ENCODE data around the gene ARL4A.
"Not testable (repeated sequence)": the region's sequence is repeated elsewhere in the genome, so short reads cannot be mapped to it uniquely, and the experiment has no call there.

ARL4A gene

DNA sequence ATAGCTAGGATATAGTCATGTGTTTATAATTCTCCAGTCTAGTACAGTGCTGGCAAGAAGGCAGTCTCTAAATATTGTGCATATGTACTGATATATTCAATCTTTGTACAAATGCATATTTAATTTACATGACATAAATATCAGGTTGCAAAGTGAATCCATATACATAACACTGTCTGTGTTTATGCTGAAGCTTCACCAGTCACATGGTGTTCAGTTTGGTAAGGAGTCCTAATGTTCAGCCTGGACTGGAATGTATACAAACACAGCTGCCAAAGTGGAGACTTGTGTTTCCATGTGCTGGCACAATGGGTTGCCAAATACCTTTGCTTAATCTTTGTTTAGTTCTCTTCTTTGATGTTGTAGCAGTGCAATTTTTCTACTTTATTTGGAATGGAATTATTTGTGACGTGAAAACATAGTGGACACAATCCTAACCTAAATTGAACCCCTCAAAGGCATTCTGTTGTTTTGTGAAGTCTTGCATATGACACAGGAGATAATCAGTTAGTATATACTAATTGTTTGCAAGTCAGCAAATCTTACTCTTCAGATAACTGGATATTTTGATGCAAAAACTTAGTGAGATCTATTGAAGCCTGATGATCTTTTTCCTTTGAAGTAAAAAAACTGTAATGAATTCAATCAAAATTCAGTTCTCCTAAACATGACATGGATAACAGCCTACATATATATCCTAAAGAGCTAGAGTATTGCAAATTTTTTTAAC lies 17.3 kb upstream of the ARL4A start:
- DNase-seq = peak; percentile 30 to 35

DNA sequence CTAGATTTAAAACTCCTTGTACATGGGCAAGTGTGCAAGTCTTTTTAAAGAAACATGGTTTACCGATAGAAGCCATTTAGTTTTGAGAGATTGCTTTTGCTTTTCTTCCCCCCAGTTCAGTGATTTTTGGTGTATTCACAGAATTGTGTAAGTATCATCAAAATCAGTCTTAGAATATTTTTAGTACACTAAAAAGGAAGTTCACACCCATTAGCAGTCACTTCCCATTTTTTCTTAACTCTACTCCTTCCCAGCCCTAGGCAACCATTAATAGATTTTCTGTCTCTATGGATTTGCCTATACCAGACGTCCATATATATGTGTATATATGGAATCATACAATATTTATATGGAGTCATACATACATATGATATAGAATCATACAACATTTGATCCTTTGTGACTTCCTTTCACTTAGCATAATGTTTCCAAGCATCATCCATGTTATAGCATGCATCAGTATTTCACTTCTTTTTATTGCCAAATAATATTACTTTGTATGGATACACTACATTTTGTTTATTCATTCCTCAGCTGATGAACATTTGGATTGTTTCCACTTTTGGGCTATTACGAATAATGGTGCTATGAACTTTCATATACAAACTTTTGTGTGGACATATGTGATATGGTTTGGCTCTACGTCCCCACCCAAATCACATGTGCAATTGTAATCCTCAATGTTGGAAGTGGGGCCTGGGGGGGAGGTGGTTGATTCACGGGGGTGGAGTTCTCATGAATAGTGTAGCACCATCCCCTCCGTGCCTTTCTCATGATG lies 16.5 kb upstream of the ARL4A start:
- DNase-seq = peak; percentile 35 to 81

GRCh38 chr7:12673436-12673835 lies 14.0 kb upstream of the ARL4A start:
- DNase-seq = not testable (repeated sequence)

DNA sequence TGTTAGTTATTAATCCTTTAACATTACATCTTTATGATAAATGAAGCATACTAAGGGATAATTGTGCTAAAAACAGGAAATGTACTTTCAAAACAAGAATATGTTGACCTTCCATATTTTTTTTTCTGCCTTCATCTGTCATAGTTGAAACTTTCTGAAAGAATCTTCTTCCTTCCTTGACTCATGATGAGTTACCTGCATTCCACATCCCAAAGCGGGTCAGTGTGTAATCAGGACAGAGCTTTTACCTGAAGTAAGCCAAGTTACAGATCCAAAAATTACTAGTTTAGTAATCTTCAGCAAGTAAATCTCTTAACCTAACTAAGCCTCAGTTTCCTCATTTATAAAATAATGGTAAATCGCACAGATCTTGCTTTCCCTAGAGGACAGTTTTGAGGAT lies 13.4 kb upstream of the ARL4A start:
- no peak for DNase-seq

- DNase-seq = peak; percentile 70 to 75
Observed at GRCh38 chr7:12674861-12675260, 12.6 kb upstream of the ARL4A start.

- no peak for DNase-seq
Observed at GRCh38 chr7:12683678-12684585, 3.5 kb upstream of the ARL4A start.

DNA sequence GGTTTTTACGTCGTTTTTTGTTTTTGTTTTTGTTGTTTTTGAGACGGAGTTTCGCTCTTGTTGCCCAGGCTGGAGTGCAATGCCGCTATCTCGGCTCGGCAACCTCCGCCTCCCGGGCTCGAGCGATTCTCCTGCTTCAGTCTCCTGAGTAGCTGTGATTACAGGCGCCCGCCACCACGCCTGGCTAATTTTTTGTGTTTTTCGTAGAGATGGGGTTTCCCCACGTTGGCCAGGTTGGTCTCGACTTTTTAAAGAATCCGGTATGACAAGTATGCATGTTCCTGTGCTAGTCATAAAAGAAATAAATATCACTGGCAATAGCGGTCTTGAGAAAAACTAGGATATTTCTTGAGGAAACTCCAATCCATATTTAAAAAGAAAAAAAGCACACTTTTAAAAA lies 2.7 kb upstream of the ARL4A start:
- DNase-seq = no peak

DNA sequence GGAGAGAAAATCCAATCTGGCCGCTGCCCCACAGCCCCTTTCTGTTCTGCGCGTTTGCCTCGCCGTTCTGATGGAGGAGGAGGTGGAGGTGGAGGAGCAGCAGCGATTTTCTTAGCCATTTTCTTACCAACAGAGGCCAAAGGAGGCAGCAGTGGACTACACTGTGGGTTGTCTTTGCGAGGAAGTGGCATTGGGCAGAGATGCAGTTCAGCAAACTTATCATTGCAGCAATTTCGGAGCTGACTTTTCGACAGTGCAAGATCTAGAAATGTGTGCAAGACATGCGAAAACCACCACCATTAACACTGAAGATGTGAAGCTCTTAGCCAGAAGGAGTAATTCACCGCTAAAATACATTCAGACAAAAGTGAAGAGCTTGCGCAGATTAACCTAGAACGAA lies 1.9 kb upstream of the ARL4A start:
- peak; percentile 43 to 59 for DNase-seq

- DNase-seq = peak; percentile 96 to 97
Observed at GRCh38 chr7:12686234-12686890, 1.1 kb upstream of the ARL4A start.

GRCh38 chr7:12687718-12688171 lies 312 bp downstream of the ARL4A start:
- no peak for DNase-seq

- DNase-seq = peak in 1 of 2 donors; percentile 42
Observed at GRCh38 chr7:12688485-12689170, 1.2 kb downstream of the ARL4A start.

GRCh38 chr7:12689451-12689850 lies 2.0 kb downstream of the ARL4A start:
- DNase-seq = no peak

DNA sequence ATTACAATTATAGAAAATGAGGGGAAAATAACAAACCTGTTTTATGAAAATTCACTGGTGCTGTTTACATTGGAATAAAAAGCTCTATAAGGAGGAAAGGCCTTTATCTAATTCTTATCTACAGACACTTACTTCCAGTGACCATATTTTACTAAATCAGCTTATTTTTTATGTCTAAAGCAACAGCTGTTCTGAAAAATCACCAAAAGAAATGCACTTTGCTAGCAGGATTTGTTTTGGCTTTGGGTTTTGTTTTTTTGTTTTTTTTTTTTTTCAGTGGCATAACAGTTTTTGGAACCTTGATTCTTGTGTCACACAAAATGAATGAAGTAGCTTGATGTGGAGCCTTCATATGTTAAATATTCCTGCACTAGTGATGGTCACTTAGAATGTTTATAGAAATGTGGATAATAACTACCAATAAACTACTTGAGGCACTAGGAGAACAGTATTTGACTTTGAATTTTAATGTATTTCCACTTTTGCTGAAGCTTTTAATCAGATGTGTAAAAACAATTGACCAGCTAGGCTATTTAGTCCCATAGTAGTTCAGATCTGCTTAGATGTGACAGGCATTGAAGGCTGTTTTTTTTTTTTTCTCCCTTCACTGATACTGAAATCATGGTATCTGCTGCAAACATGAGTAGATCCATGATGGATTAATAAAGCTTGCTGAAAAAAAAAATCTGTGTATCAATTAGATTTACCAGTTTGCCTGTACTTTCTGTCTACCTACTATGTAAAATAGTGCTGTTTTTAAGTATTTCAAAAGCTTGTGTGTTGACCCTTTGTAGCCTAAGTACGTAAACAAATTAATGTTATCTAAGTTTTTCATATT lies 2.8 kb downstream of the ARL4A start:
- DNase-seq = no peak

DNA sequence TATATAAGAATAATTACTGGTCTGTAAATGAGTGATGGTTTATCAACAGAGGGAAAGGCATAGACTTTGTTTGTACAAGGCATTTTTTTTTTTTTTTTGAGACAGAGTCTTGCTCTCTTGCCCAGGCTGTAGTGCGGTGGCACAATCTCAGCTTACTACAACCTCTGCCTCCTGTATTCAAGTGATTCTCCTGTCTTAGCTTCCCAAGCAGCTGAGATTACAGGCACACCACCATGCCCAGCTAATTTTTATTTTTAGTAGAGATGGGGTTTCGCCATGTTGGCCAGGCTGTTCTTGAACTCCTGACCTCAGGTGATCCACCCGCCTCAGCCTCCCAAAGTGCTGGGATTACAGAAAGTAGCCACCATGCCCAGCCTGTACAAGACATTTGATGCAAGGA lies 4.0 kb downstream of the ARL4A start:
- DNase-seq = not testable (repeated sequence)

- peak in 1 of 2 donors; percentile 1 for DNase-seq
Observed at GRCh38 chr7:12692035-12692434, 4.6 kb downstream of the ARL4A start.

DNA sequence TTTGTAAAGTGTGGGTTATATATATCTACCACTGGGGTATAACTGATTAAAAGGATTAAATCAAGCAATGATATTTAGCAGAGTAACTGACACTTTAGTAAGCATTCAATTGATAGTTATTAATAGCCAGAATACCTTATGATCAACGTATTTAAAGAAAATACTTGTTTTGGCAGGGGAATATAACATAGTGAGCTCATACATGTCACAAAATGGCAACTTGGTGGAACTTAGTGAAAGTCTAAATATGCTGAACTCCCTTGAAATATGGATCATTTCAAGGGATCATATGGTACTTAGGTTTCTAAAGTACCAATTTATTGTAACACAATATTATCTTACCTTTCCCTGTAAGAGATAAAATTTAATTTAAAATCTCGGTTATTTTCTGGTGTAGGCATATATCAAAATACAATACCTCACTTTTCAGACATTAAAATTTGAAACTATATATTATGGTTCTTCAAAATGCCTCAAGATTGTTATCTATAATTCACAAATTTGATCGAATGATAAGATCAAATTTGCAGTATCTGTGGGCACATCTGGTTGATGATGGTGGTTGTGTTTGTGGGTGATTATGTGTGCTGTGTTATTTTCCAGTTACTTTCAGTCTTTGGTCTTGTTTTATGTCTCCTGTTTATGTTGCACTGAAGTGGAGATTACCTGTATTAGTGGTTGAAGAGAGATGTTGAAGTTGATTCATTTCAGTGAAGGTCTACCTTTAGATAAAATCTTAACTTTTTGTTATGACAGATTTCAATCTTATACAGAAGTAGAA lies 5.2 kb downstream of the ARL4A start:
- DNase-seq = peak in 1 of 2 donors; percentile 1

DNA sequence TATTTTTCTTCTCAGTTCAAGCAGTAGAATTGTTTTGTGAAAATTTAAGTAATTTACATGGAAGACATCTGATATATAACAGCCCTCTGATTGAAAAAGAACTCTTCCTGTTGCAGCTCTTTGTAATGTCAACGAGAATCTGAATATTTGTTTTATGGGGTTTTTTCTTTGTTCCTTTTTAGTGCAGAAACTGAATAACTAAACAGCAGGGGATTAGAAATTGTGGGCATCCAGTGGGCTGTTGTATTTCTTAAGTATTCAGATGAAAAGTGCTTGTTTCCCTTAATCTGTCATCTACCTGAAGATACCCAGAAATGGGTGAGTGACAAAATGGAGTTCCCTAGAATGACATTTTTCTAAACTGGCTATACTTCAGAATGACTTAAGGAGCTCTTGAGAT lies 7.4 kb downstream of the ARL4A start:
- DNase-seq = no peak

GRCh38 chr7:12695965-12696364 lies 8.5 kb downstream of the ARL4A start:
- no peak for DNase-seq

- no peak for DNase-seq
Observed at GRCh38 chr7:12699299-12699698, 11.9 kb downstream of the ARL4A start.

GRCh38 chr7:12701433-12701832 lies 14.0 kb downstream of the ARL4A start:
- DNase-seq = no peak
